IMR-90 (cell line): ENCODE measurements around the gene OLFM3. TPM values are rescaled to one million over a fixed set of nuclear protein-coding genes. Genes with fewer than 3 reads are reported as not detected.

Experiments used
- ATAC-seq: fragments of 200-7000 bp; cut with Tn5 transposase; 2 replicates; pipeline ENCODE4 v1.9.1; 2020; ENCODE audit warnings: low read depth, mild to moderate bottlenecking, moderate library complexity
- BruUV-seq: library from RNA; stranded (reverse); fragments of 400-500 nt; replicated peaks from 2 replicates; lab custom pipeline; 2021; lab: Mats Ljungman, UMichigan
- CTCF ChIA-PET: fragments of 300-600 bp; formaldehyde crosslinking; extraction: SDS; loops from one replicate; lab custom pipeline; 2021; ENCODE audit warnings: antibody characterized with exemption; lab: Yijun Ruan, JAX
- POLR2A ChIA-PET: fragments of 300-600 bp; sonication (Branson Sonifier 250); formaldehyde crosslinking; loops from one replicate; lab custom pipeline; 2022; ENCODE audit warnings: antibody characterized with exemption; ENCODE audit not compliant: unreplicated experiment; lab: Charles Lee
- DNase-seq: peaks from one replicate; pipeline ENCODE4 v3.0.0; 2013
- H2AFZ ChIP-seq: replicated peaks from 2 replicates; pipeline ENCODE3; 2013; ENCODE audit warnings: low read length, mild to moderate bottlenecking; ENCODE audit not compliant: poor library complexity
- H2AK5ac ChIP-seq: 2 replicates; pipeline ENCODE4 v1.6.1; 2013; ENCODE audit warnings: low read depth, low read length, inconsistent platforms
- H2AK9ac ChIP-seq: replicated peaks from 2 replicates; pipeline ENCODE3; 2013; ENCODE audit warnings: mild to moderate bottlenecking, low read depth, low read length, moderate library complexity; ENCODE audit not compliant: poor library complexity
- H2BK120ac ChIP-seq: 2 replicates; pipeline ENCODE4 v1.6.1; 2013; ENCODE audit warnings: low read depth, low read length, inconsistent platforms
- H2BK15ac ChIP-seq: 3 replicates; pipeline ENCODE4 v1.6.1; 2013; ENCODE audit warnings: low read depth, low read length, inconsistent platforms
- H2BK20ac ChIP-seq: 2 replicates; pipeline ENCODE4 v1.6.1; 2013; ENCODE audit warnings: low read depth, mild to moderate bottlenecking, inconsistent platforms, low read length, moderate library complexity
- H2BK5ac ChIP-seq: 2 replicates; pipeline ENCODE4 v1.6.1; 2013; ENCODE audit warnings: mild to moderate bottlenecking, low read depth, low read length, inconsistent platforms; ENCODE audit not compliant: poor library complexity, severe bottlenecking
- H3K14ac ChIP-seq: replicated peaks from 2 replicates; pipeline ENCODE4 v1.6.1; 2013; ENCODE audit warnings: low read depth, low read length, inconsistent platforms
- H3K18ac ChIP-seq: 2 replicates; pipeline ENCODE4 v1.6.1; 2013; ENCODE audit warnings: low read depth, low read length, control low read depth
- H3K23ac ChIP-seq: 2 replicates; pipeline ENCODE4 v1.6.1; 2013; ENCODE audit warnings: low read depth, low read length, inconsistent platforms
- H3K27ac ChIP-seq: 2 replicates; pipeline ENCODE4 v1.5.1; 2013; ENCODE audit warnings: mild to moderate bottlenecking, control low read depth, low read length; ENCODE audit not compliant: insufficient read depth
- H3K27me3 ChIP-seq: 2 replicates; pipeline ENCODE4 v1.6.1; 2013; ENCODE audit warnings: low read length; ENCODE audit not compliant: control insufficient read depth, insufficient read depth
- H3K36me3 ChIP-seq: 2 replicates; pipeline ENCODE4 v1.6.1; 2013; ENCODE audit warnings: low read length, mixed read lengths; ENCODE audit not compliant: control insufficient read depth, insufficient read depth
- H3K4ac ChIP-seq: 2 replicates; pipeline ENCODE4 v1.6.1; 2013; ENCODE audit warnings: low read depth, low read length, inconsistent platforms
- H3K4me1 ChIP-seq: 2 replicates; pipeline ENCODE4 v1.6.1; 2013; ENCODE audit warnings: low read length, mixed read lengths; ENCODE audit not compliant: control insufficient read depth, insufficient read depth
- H3K4me2 ChIP-seq: 2 replicates; pipeline ENCODE4 v1.6.1; 2013; ENCODE audit warnings: low read depth, mild to moderate bottlenecking, control low read depth, low read length, moderate library complexity
- H3K4me3 ChIP-seq: 2 replicates; pipeline ENCODE4 v1.5.1; 2013; ENCODE audit warnings: low read depth, mild to moderate bottlenecking, control low read depth, low read length, moderate library complexity; ENCODE audit not compliant: insufficient read depth
- H3K56ac ChIP-seq: 2 replicates; pipeline ENCODE4 v1.6.1; 2013; ENCODE audit warnings: low read length, inconsistent platforms; ENCODE audit not compliant: insufficient read depth; ENCODE audit errors: extremely low read depth
- H3K79me1 ChIP-seq, 2 experiments: 2 replicates each; pipeline ENCODE4 v1.6.1; 2013; ENCODE audit warnings: low read length in 2 of 2, inconsistent platforms in 1 of 2, low read depth in 1 of 2
- H3K9ac ChIP-seq: 2 replicates; pipeline ENCODE4 v1.6.1; 2013; ENCODE audit warnings: low read depth, low read length, control low read depth
- H3K9me1 ChIP-seq: 2 replicates; pipeline ENCODE4 v1.6.1; 2013; ENCODE audit warnings: low read length, inconsistent platforms; ENCODE audit not compliant: insufficient read depth
- H3K9me3 ChIP-seq: 2 replicates; pipeline ENCODE4 v1.6.1; 2013; ENCODE audit warnings: low read length; ENCODE audit not compliant: control insufficient read depth, insufficient read depth
- H4K20me1 ChIP-seq: 2 replicates; pipeline ENCODE4 v1.6.1; 2013; ENCODE audit warnings: low read length, inconsistent platforms; ENCODE audit not compliant: insufficient read depth
- H4K5ac ChIP-seq: 2 replicates; pipeline ENCODE4 v1.6.1; 2013; ENCODE audit warnings: mild to moderate bottlenecking, low read depth, low read length, control low read depth
- H4K8ac ChIP-seq, 2 experiments: 2 replicates each; pipeline ENCODE4 v1.6.1; 2013; ENCODE audit warnings: low read depth in 2 of 2, low read length in 2 of 2, control low read depth in 1 of 2, inconsistent platforms in 1 of 2
- H4K91ac ChIP-seq: 2 replicates; pipeline ENCODE4 v1.6.1; 2013; ENCODE audit warnings: low read depth, low read length, inconsistent platforms; ENCODE audit not compliant: insufficient read depth
- CHD1 ChIP-seq: IDR thresholded peaks from 2 replicates; pipeline ENCODE4 v1.6.1; 2012; ENCODE audit warnings: low read depth, low read length, improper control_type of control experiment
- WGBS, 2 experiments: methylation state at CpG; one replicate each; pipeline versions ENCODE4 v1.1.5 to v1.1.7; 2013; ENCODE audit warnings: missing lambda C conversion rate in 2 of 2; ENCODE audit not compliant: insufficient read length in 1 of 2; ENCODE audit errors: extremely low coverage in 2 of 2; 5-methylcytosine and 5-hydroxymethylcytosine counted together
- dilution Hi-C: fragments of 300-500 bp; cut with HindIII; formaldehyde crosslinking; loops from one replicate; pipeline ENCODE4 v1.14.3; 2018; ENCODE audit warnings: low sequenced_read_pairs; ENCODE audit not compliant: unreplicated experiment
- in situ Hi-C: fragments of 300-500 bp; cut with MboI; formaldehyde crosslinking; loops from 3 replicates; pipeline ENCODE4 v1.14.3; 2019; ENCODE audit warnings: low sequenced_read_pairs, inconsistent platforms, mixed read lengths
- intact Hi-C: fragments of 100-400 bp; cut with micrococcal nuclease; formaldehyde crosslinking; loops from 2 replicates; pipeline ENCODE4 v1.10.0; 2022
- polyA plus RNA-seq, 3 experiments: library from polyadenylated mRNA; depleted of rRNA; stranded (reverse); fragments of >200 nt; gene quantifications; 2 replicates each; pipeline ENCODE4 v1.2.3, GENCODE V29; 2012; ENCODE audit warnings: low replicate concordance in 1 of 3
- total RNA-seq: library from RNA; depleted of rRNA; stranded (reverse); fragments of >200 nt; gene quantifications from 2 replicates; pipeline ENCODE4 v1.2.3, GENCODE V29; 2012

The OLFM3 gene
- total and polyA plus RNA-seq, 2 of the 4 experiments (the other 2 are of a cell fraction) = not detected

DNA sequence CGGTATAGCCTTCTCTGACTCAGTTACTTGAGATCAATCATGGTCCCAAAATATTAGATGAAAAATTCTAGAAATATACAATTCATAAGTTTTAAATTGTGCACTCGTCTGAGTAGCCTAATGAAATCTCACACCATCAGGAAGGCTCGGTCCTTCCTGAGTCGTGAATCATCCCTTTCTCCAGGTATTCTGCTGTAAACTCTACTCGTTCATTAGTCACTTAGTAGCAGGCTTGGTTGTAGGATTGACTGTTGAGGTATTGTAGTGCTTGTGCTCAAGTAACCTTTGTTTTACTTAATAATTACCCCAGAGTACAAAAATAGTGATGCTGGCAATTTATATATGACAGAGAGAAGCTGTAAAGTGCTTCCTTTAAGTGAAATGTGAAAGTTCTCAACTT lies 238.7 kb downstream of the OLFM3 start:
- POLR2A ChIA-PET = no interaction called here
- ATAC-seq = no peak

More for the DNA sequence above, 238.7 kb downstream of the OLFM3 start:
- H3K23ac ChIP-seq = no peak overlapping the region
- H3K9ac ChIP-seq = no peak overlapping the region
- H3K27me3 ChIP-seq = no peaks in the 10 kb centered on the region
- no peak overlapping the region for H2BK5ac ChIP-seq
- no peaks in the 10 kb centered on the region for H3K9me1 ChIP-seq
- no peak overlapping the region for H2BK15ac ChIP-seq
- TF ChIP-seq CHD1 = no peak
- intact Hi-C loops (no loop called here), dilution Hi-C loops (no loop called here), in situ Hi-C loops (no loop called here)
- CTCF ChIA-PET = no interaction called here
- no peak overlapping the region for H4K8ac ChIP-seq
- H3K4me3 ChIP-seq = no peak overlapping the region
- no peak overlapping the region for H3K14ac ChIP-seq
- no peak overlapping the region for H3K56ac ChIP-seq
- H4K20me1 ChIP-seq = no peaks in the 10 kb centered on the region
- H3K27ac ChIP-seq = no peak overlapping the region
- BruUV-seq = no TSS peak
- no peak overlapping the region for H2BK20ac ChIP-seq
- no peak overlapping the region for H3K4me2 ChIP-seq
- H2AFZ ChIP-seq = no peak overlapping the region
- H3K4me1 ChIP-seq = no peaks in the 10 kb centered on the region
- H2AK5ac ChIP-seq = no peak overlapping the region
- no peak overlapping the region for H4K5ac ChIP-seq
- no peak overlapping the region for H2AK9ac ChIP-seq
- H3K36me3 ChIP-seq = no peaks in the 10 kb centered on the region
- no peak overlapping the region for H4K91ac ChIP-seq
- H2BK120ac ChIP-seq = no peak overlapping the region
- DNase-seq = no peak
- WGBS, 2 experiments = no CpG with 5 or more reads among the region's 5 CpGs
- H3K79me1 ChIP-seq = no peaks in the 10 kb centered on the region
- no peak overlapping the region for H3K18ac ChIP-seq
- no peaks in the 10 kb centered on the region for H3K9me3 ChIP-seq
- no peak overlapping the region for H3K4ac ChIP-seq
